ENCODE results near the gene SPTSSB.

The SPTSSB gene

DNA sequence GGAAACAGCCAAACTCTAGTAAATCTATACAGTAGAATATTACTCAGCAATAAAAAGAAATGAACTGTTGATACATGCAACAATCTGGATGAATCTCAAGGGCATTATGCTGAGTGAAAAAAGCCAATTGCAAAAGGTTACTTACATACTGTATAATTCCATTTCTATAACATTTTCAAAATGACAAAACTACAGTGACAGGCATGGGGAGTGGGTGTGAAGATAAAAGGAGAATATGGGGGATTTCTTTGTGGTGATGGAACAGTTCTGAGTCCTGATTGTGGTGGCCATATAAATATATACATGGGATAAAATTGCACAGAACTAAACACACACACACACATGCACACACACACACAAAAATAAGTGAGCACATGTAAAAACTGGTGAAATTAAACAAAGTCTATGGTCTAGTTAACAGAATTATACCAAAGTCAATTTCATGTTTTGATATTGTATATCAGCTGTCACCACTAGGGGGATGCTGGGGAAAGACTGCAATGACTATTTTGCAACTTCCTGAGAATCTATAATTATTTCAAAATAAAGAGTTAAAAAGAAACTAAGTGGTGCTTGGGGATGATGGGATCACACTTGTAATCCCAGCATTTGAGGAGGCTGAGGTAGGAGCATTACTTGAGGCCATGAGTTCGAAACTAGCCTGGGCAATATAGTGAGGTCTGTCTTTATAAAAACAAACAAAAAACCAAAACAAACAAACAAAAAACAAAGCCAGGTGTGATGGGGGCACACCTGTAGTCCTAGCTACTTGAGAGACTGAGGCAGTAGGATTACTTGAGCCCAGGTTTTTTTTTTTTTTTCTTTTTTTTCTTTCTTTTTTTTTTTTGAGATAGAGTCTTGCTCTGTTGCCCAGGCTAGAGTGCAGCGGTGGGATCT lies 66.0 kb downstream of the SPTSSB start:
- H3K4me1 ChIP-seq (ENCODE audit: insufficient read depth, low read length): no peaks in the 10 kb centered on the region
- no peak overlapping the region for H3K4me3 ChIP-seq (ENCODE audit: low read depth in 1 of 2, low read length in 2 of 2)
- no peak overlapping the region for H3K9ac ChIP-seq (ENCODE audit: low read length)
- no peaks in the 10 kb centered on the region for H3K36me3 ChIP-seq (ENCODE audit: insufficient read depth, low read length)
- H3K27ac ChIP-seq (ENCODE audit: low read depth, low read length): no peak overlapping the region
- no peaks in the 10 kb centered on the region for H3K27me3 ChIP-seq (ENCODE audit: control insufficient read depth in 1 of 2, insufficient read depth in 2 of 2, low read length in 2 of 2)
- H3K9me3 ChIP-seq (ENCODE audit: low read length): no peaks in the 10 kb centered on the region

DNA sequence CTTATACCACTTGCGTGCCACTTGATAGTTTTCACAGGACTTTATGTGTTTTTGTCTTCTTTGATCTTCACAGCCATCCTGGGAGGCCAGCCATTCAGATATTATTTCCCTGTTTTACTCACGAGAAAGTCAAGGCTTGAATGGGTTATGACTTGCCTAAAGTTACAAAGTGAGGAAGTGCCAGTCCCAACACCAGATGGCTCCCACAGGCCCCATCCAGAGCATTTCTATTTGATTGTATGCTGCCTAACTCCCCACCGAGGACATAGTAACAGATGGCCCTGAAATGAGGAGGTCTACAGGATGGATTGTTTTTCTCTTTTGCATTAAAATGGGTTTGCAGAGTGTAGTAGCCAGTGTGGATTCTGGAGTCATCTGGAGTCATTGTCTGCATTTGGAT lies 74.5 kb downstream of the SPTSSB start:
- Histone ChIP-seq H3K4me3 (ENCODE audit: low read depth in 1 of 2, low read length in 2 of 2) (no peak overlapping the region), H3K9me3 (ENCODE audit: low read length) (no peaks in the 10 kb centered on the region), H3K36me3 (ENCODE audit: insufficient read depth, low read length) (no peaks in the 10 kb centered on the region), H3K27me3 (ENCODE audit: control insufficient read depth in 1 of 2, insufficient read depth in 2 of 2, low read length in 2 of 2) (no peaks in the 10 kb centered on the region), H3K4me1 (ENCODE audit: insufficient read depth, low read length) (no peaks in the 10 kb centered on the region), H3K9ac (ENCODE audit: low read length) (no peak overlapping the region), H3K27ac (ENCODE audit: low read depth, low read length) (no peak overlapping the region)

DNA sequence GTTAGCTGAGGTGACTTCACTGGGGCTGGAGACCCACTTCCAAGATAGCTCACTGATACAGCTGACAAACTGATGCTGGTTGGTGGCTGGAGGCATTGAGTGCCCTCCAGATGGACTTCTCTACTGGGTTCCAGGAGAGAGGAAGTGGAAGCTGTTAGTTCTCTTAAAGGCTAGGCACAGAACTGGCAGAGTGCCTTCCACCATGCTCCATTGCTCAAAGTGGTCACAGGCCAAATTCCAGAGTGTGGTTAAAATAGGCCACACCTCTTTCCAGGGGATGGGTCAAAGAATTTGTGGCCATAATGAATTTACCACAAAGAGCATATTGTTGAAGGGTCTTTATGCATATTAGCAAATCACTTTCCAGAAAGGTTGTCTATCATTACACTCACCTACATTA lies 76.0 kb downstream of the SPTSSB start:
- no peaks in the 10 kb centered on the region for H3K27me3 ChIP-seq (ENCODE audit: control insufficient read depth in 1 of 2, insufficient read depth in 2 of 2, low read length in 2 of 2)
- no peak overlapping the region for H3K9ac ChIP-seq (ENCODE audit: low read length)
- H3K4me3 ChIP-seq (ENCODE audit: low read depth in 1 of 2, low read length in 2 of 2): no peak overlapping the region
- no peaks in the 10 kb centered on the region for H3K36me3 ChIP-seq (ENCODE audit: insufficient read depth, low read length)
- no peaks in the 10 kb centered on the region for H3K4me1 ChIP-seq (ENCODE audit: insufficient read depth, low read length)
- no peak overlapping the region for H3K27ac ChIP-seq (ENCODE audit: low read depth, low read length)
- H3K9me3 ChIP-seq (ENCODE audit: low read length): no peaks in the 10 kb centered on the region

Data from muscle layer of colon (tissue), 2 donors.